Activated CD8-positive, alpha-beta memory T cell treated with anti-CD3 and anti-CD28 coated beads for 36 hours (primary cell): Measurements from ENCODE around the gene GPR158. TPM values are rescaled to one million over a fixed set of nuclear protein-coding genes. Genes with fewer than 3 reads are reported as not detected.

Experiments used
- CTCF ChIA-PET: fragments of 350-600 bp; sonication (Branson Sonifier 250); formaldehyde crosslinking; loops from one replicate; lab custom pipeline; 2021; ENCODE audit warnings: antibody characterized with exemption; lab: Charles Lee
- POLR2A ChIA-PET: fragments of 350-600 bp; sonication (Branson Sonifier 250); formaldehyde crosslinking; loops from one replicate; lab custom pipeline; 2021; ENCODE audit warnings: antibody characterized with exemption; lab: Charles Lee
- total RNA-seq, 2 experiments: library from RNA; stranded (reverse); gene quantifications; one replicate each; pipeline ENCODE4 v1.2.3, GENCODE V29; 2021

The GPR158 gene
- total RNA-seq, 2 experiments from 2014 or later, result not detected

- ChIA-PET CTCF (no interaction called here), POLR2A (no interaction called here)
Observed at GRCh38 chr10:25483999-25484398, 309.2 kb downstream of the GPR158 start.

- CTCF ChIA-PET, result no interaction called here
- POLR2A ChIA-PET, result no interaction called here
Observed at GRCh38 chr10:25487266-25487665, 312.5 kb downstream of the GPR158 start.

GRCh38 chr10:25492040-25492439 lies 317.2 kb downstream of the GPR158 start:
- CTCF ChIA-PET, result no interaction called here
- POLR2A ChIA-PET, result no interaction called here

GRCh38 chr10:25492680-25493079 lies 317.9 kb downstream of the GPR158 start:
- ChIA-PET CTCF (no interaction called here), POLR2A (no interaction called here)

GRCh38 chr10:25493122-25493893 lies 318.5 kb downstream of the GPR158 start:
- ChIA-PET POLR2A (no interaction called here), CTCF (no interaction called here)

GRCh38 chr10:25497246-25497645 lies 322.4 kb downstream of the GPR158 start:
- CTCF ChIA-PET, result no interaction called here
- POLR2A ChIA-PET, result no interaction called here

- ChIA-PET POLR2A (no interaction called here), CTCF (no interaction called here)
Observed at GRCh38 chr10:25498645-25499044, 323.8 kb downstream of the GPR158 start.

GRCh38 chr10:25501912-25502311 lies 327.1 kb downstream of the GPR158 start:
- CTCF ChIA-PET, result no interaction called here

GRCh38 chr10:25502453-25502852 lies 327.7 kb downstream of the GPR158 start:
- CTCF ChIA-PET, result no interaction called here
- POLR2A ChIA-PET, result no interaction called here

More at GRCh38 chr10:25501912-25502311, 327.1 kb downstream of the GPR158 start:
- POLR2A ChIA-PET, result no interaction called here

- CTCF ChIA-PET, result no interaction called here
- POLR2A ChIA-PET, result no interaction called here
Observed at GRCh38 chr10:25504306-25504705, 329.5 kb downstream of the GPR158 start.

GRCh38 chr10:25504838-25505237 lies 330.0 kb downstream of the GPR158 start:
- ChIA-PET POLR2A (no interaction called here), CTCF (no interaction called here)

GRCh38 chr10:25505466-25505865 lies 330.7 kb downstream of the GPR158 start:
- ChIA-PET POLR2A (no interaction called here), CTCF (no interaction called here)

GRCh38 chr10:25506821-25507335 lies 332.1 kb downstream of the GPR158 start:
- POLR2A ChIA-PET, result no interaction called here
- CTCF ChIA-PET, result no interaction called here

- ChIA-PET POLR2A (no interaction called here), CTCF (interaction anchor here (0.6 kb wide), 1 partner anchor 273 kb away, joined by 4 read pairs; no protein-coding TSS in a partner anchor)
Observed at GRCh38 chr10:25508112-25508815, 333.5 kb downstream of the GPR158 start.

GRCh38 chr10:25509151-25509550 lies 334.4 kb downstream of the GPR158 start:
- POLR2A ChIA-PET, result interaction anchor here (0.7 kb wide), 1 partner anchor 59 kb away, joined by 3 read pairs; no protein-coding TSS in a partner anchor
- CTCF ChIA-PET, result no interaction called here

- POLR2A ChIA-PET, result no interaction called here
- CTCF ChIA-PET, result no interaction called here
Observed at GRCh38 chr10:25522294-25522693, 347.5 kb downstream of the GPR158 start.

GRCh38 chr10:25522946-25523608 lies 348.3 kb downstream of the GPR158 start:
- POLR2A ChIA-PET, result no interaction called here
- CTCF ChIA-PET, result no interaction called here

- POLR2A ChIA-PET, result no interaction called here
Observed at GRCh38 chr10:25530306-25530705, 355.5 kb downstream of the GPR158 start.

GRCh38 chr10:25531457-25532061 lies 356.8 kb downstream of the GPR158 start:
- ChIA-PET CTCF (no interaction called here), POLR2A (no interaction called here)

More at GRCh38 chr10:25530306-25530705, 355.5 kb downstream of the GPR158 start:
- CTCF ChIA-PET, result no interaction called here

- POLR2A ChIA-PET, result no interaction called here
- CTCF ChIA-PET, result no interaction called here
Observed at GRCh38 chr10:25532213-25532612, 357.4 kb downstream of the GPR158 start.
